ENCODE data around the gene KRT78. TPM values are rescaled to one million over a fixed set of nuclear protein-coding genes. Genes with fewer than 3 reads are reported as not detected.

Gene KRT78
- total RNA-seq, 1 donor from 2014 or later: not detected

- no peak for DNase-seq (ENCODE audit: low read depth)
- no peak overlapping the region for H3K4me3 ChIP-seq (ENCODE audit: low read depth, low read length)
- TF ChIP-seq CTCF (conservative IDR thresholded peaks at IDR 0.05; ENCODE audit: low read depth, low read length): no peak
Observed at GRCh38 chr12:52847335-52848102, 1.3 kb downstream of the KRT78 start.

GRCh38 chr12:52846356-52846970, 2.3 kb downstream of the KRT78 start:
- H3K4me3 ChIP-seq (ENCODE audit: low read depth, low read length): no peak overlapping the region
- DNase-seq (ENCODE audit: low read depth): no peak
- no peak for TF ChIP-seq CTCF (conservative IDR thresholded peaks at IDR 0.05; ENCODE audit: low read depth, low read length)

- no peak for TF ChIP-seq CTCF (conservative IDR thresholded peaks at IDR 0.05; ENCODE audit: low read depth, low read length)
- no peak for DNase-seq (ENCODE audit: low read depth)
- H3K4me3 ChIP-seq (ENCODE audit: low read depth, low read length): no peak overlapping the region
Observed at GRCh38 chr12:52845946-52846345, 2.8 kb downstream of the KRT78 start.

GRCh38 chr12:52844386-52844785, 4.4 kb downstream of the KRT78 start:
- no peak overlapping the region for H3K4me3 ChIP-seq (ENCODE audit: low read depth, low read length)
- no peak for TF ChIP-seq CTCF (conservative IDR thresholded peaks at IDR 0.05; ENCODE audit: low read depth, low read length)
- no peak for DNase-seq (ENCODE audit: low read depth)

- no peak overlapping the region for H3K4me3 ChIP-seq (ENCODE audit: low read depth, low read length)
- no peak for DNase-seq (ENCODE audit: low read depth)
- TF ChIP-seq CTCF (conservative IDR thresholded peaks at IDR 0.05; ENCODE audit: low read depth, low read length): no peak
Observed at GRCh38 chr12:52839436-52840105, 9.2 kb downstream of the KRT78 start.

- H3K4me3 ChIP-seq (ENCODE audit: low read depth, low read length): no peak overlapping the region
- no peak for DNase-seq (ENCODE audit: low read depth)
- no peak for TF ChIP-seq CTCF (conservative IDR thresholded peaks at IDR 0.05; ENCODE audit: low read depth, low read length)
Observed at GRCh38 chr12:52838609-52839435, 10.0 kb downstream of the KRT78 start.
